Erythroblast (primary cell): ENCODE measurements around the gene SSTR4.
"Not testable (repeated sequence)": the region's sequence is repeated elsewhere in the genome, so short reads cannot be mapped to it uniquely, and the experiment has no call there.

ENCODE experiments used
- GATA1 ChIP-seq: IDR thresholded peaks from 2 replicates; pipeline ENCODE4 v1.6.1; 2011; ENCODE audit warnings: low read depth, mild to moderate bottlenecking, control low read depth, low read length, moderate library complexity
- POLR2A ChIP-seq: IDR thresholded peaks from 2 replicates; pipeline ENCODE4 v1.6.1; 2011; ENCODE audit warnings: mild to moderate bottlenecking, low read length

DNA sequence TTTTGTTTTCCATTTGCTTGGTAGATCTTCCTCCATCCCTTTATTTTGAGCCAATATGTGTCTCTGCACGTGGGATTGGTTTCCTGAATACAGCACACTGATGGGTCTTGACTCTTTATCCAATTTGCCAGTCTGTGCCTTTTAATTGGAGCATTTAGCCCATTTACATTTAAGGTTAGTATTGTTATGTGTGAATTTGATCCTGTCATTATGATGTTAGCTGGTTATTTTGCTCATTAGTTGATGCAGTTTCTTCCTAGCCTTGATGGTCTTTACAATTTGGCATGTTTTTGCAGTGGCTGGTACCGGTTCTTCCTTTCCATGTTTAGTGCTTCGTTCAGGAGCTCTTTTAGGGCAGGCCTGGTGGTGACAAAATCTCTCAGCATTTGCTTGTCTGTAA is 43.7 kb upstream of the SSTR4 start:
- TF ChIP-seq POLR2A, GATA1: not testable (repeated sequence)
